Spleen (tissue), 11 donors: ENCODE results near the gene NTNG1. TPM values are rescaled to one million over a fixed set of nuclear protein-coding genes. Genes with fewer than 3 reads are reported as not detected.

Source experiments
- DNase-seq: peaks from one replicate; pipeline ENCODE4 v3.0.0-alpha.2; 2020
- H3K27ac ChIP-seq, 8 donors: fragments of 200-600 bp; sonication (generic) in 7 of 8; 1 replicate in 4 of 8; 2 replicates in 4 of 8; pipeline versions ENCODE4 v1.5.0 to v1.8.0; 2016 to 2021; ENCODE audit warnings: inconsistent platforms in 4 of 8, mild to moderate bottlenecking in 4 of 8, moderate library complexity in 1 of 8
- H3K27me3 ChIP-seq, 7 donors: fragments of 200-600 bp; sonication (generic) in 6 of 7; replicated peaks in 1 of 7; 1 replicate in 4 of 7; 2 replicates in 3 of 7; pipeline versions ENCODE4 v1.5.0 to v1.8.0; 2016 to 2021; ENCODE audit warnings: inconsistent platforms in 3 of 7, mild to moderate bottlenecking in 1 of 7
- H3K36me3 ChIP-seq, 6 donors: fragments of 200-600 bp; sonication (generic) in 5 of 6; 1 replicate in 4 of 6; 2 replicates in 2 of 6; pipeline versions ENCODE4 v1.5.0 to v1.8.0; 2016 to 2021; ENCODE audit warnings: inconsistent platforms in 2 of 6
- H3K4me1 ChIP-seq, 6 donors: fragments of 200-600 bp; sonication (generic) in 5 of 6; 1 replicate in 3 of 6; 2 replicates in 3 of 6; pipeline versions ENCODE4 v1.5.0 to v1.8.0; 2016 to 2021; ENCODE audit warnings: inconsistent platforms in 3 of 6
- H3K4me3 ChIP-seq, 8 donors: fragments of 200-600 bp; sonication (generic) in 7 of 8; 1 replicate in 4 of 8; 2 replicates in 4 of 8; pipeline versions ENCODE4 v1.5.0 to v1.8.0; 2016 to 2021; ENCODE audit warnings: inconsistent platforms in 4 of 8, mild to moderate bottlenecking in 4 of 8, moderate library complexity in 2 of 8
- H3K9me3 ChIP-seq, 8 donors: fragments of 200-600 bp; sonication (generic) in 7 of 8; 1 replicate in 4 of 8; 2 replicates in 4 of 8; pipeline versions ENCODE4 v1.5.0 to v1.8.0; 2016 to 2021; ENCODE audit warnings: inconsistent platforms in 4 of 8
- CTCF ChIP-seq, 11 experiments: fragments of 200-600 bp in 7 of 11; fragments of 450-650 bp in 4 of 11; sonication (generic) in 4 of 11; IDR thresholded peaks in 8 of 11; conservative IDR thresholded peaks in 3 of 11; 1 replicate in 7 of 11; 2 replicates in 4 of 11; pipeline versions ENCODE4 v1.4.0 to v1.8.0; 2016 to 2021; ENCODE audit warnings: antibody characterized with exemption in 11 of 11, inconsistent platforms in 4 of 11, mild to moderate bottlenecking in 1 of 11
- POLR2A ChIP-seq, 3 donors: fragments of 450-650 bp; IDR thresholded peaks; one replicate each; pipeline ENCODE4 v1.5.1; 2017; ENCODE audit warnings: antibody characterized with exemption in 3 of 3, mild to moderate bottlenecking in 1 of 3
- POLR2AphosphoS5 ChIP-seq, 3 donors: sonication (generic); formaldehyde crosslinking; IDR thresholded peaks; one replicate each; pipeline ENCODE4 v1.5.1; 2017; ENCODE audit warnings: antibody characterized with exemption in 3 of 3
- WGBS, 5 donors: extraction: QIAGEN DNeasy Blood & Tissue Kit in 3 of 5; methylation state at CpG; one replicate each; pipeline versions ENCODE4 v1.1.5 to v1.1.7; 2013 to 2018; 5-methylcytosine and 5-hydroxymethylcytosine counted together
- intact Hi-C: fragments of 100-400 bp; cut with DNase I; formaldehyde crosslinking; loops from one replicate; pipeline ENCODE4 v1.15.0; 2023; ENCODE audit warnings: low total_unique reads
- polyA plus RNA-seq, 3 donors: library from polyadenylated mRNA; stranded (reverse); fragments of 200-250 nt; gene quantifications; one replicate each; pipeline ENCODE4 v1.2.1, GENCODE V29; 2013
- total RNA-seq, 7 donors: library from RNA; depleted of rRNA in 3 of 7; stranded (reverse); fragments of >200 nt in 3 of 7; fragmentation: NEBNext Ultra II Directional in 4 of 7; extraction: Animal tissue kit (Norgen Biotek cat#: 25700) in 4 of 7; gene quantifications; one replicate each; pipeline versions ENCODE4 v1.1.0 to v1.2.1, GENCODE V29; 2016 to 2021
- donor health status: healthy with polysubstance abuse.
- donor health status: DM: no; HTN: no; CAD: no; lungs with moderate emphysema.
- donor health status: DM: no; HTN: no; CAD: no.
- donor health status: Bipolar disorder and iron deficiency.
- donor health status: healthy.
- donor health status: DM: no; HTN: no; CAD: no.
- donor health status: DM: yes; HTN: yes; CAD: no.

NTNG1 gene
- total and polyA plus RNA-seq, 10 donors: 0.11 to 2.0 (median 1.1) TPM

GRCh38 chr1:107255469-107255868, 114.6 kb downstream of the NTNG1 start:
- 74 to 86% (median 76%) methylated on average over 3 of the region's 3 CpGs for WGBS, 5 donors
- no peak for DNase-seq
- Histone ChIP-seq H3K36me3 (no peaks in the 10 kb centered on the region), H3K4me3 (no peak overlapping the region), H3K9me3 (no peaks in the 10 kb centered on the region), H3K27ac (no peak overlapping the region), H3K4me1 (peaks cover 0 to 12% (median 6%) of the 10 kb centered on the region in 6 donors), H3K27me3 (no peaks in the 10 kb centered on the region)
- intact Hi-C loops: no loop called here
- TF ChIP-seq POLR2A (IDR thresholded peaks at IDR 0.05): no peak
- TF ChIP-seq CTCF (IDR thresholded peaks at IDR 0.05 in 8 of 11, conservative IDR thresholded peaks at IDR 0.05 in 3 of 11): no peak
- no peak for TF ChIP-seq POLR2AphosphoS5 (IDR thresholded peaks at IDR 0.05)

GRCh38 chr1:107262467-107263286, 121.8 kb downstream of the NTNG1 start:
- no peaks in the 10 kb centered on the region for H3K27me3 ChIP-seq
- intact Hi-C loops: no loop called here
- WGBS, 5 donors: 78 to 93% (median 87%) methylated on average over 5 of the region's 5 CpGs
- no peak for DNase-seq
- no peaks in the 10 kb centered on the region for H3K4me1 ChIP-seq
- no peak for TF ChIP-seq CTCF (IDR thresholded peaks at IDR 0.05 in 8 of 11, conservative IDR thresholded peaks at IDR 0.05 in 3 of 11)
- TF ChIP-seq POLR2AphosphoS5 (IDR thresholded peaks at IDR 0.05): no peak
- TF ChIP-seq POLR2A (IDR thresholded peaks at IDR 0.05): no peak
- no peak overlapping the region for H3K27ac ChIP-seq
- no peaks in the 10 kb centered on the region for H3K36me3 ChIP-seq
- H3K4me3 ChIP-seq: no peak overlapping the region
- no peaks in the 10 kb centered on the region for H3K9me3 ChIP-seq

GRCh38 chr1:107263291-107263915, 122.6 kb downstream of the NTNG1 start:
- H3K27ac ChIP-seq: no peak overlapping the region
- H3K9me3 ChIP-seq: no peaks in the 10 kb centered on the region
- no peak for DNase-seq
- no peak for TF ChIP-seq CTCF (IDR thresholded peaks at IDR 0.05 in 8 of 11, conservative IDR thresholded peaks at IDR 0.05 in 3 of 11)
- TF ChIP-seq POLR2A (IDR thresholded peaks at IDR 0.05): no peak
- TF ChIP-seq POLR2AphosphoS5 (IDR thresholded peaks at IDR 0.05): no peak
- H3K36me3 ChIP-seq: no peaks in the 10 kb centered on the region
- WGBS, 5 donors: 85 to 98% (median 94%) methylated on average over 1 of the region's 1 CpG
- no peaks in the 10 kb centered on the region for H3K4me1 ChIP-seq
- H3K4me3 ChIP-seq: no peak overlapping the region
- H3K27me3 ChIP-seq: no peaks in the 10 kb centered on the region
- intact Hi-C loops: no loop called here

- Histone ChIP-seq H3K36me3 (no peaks in the 10 kb centered on the region), H3K9me3 (no peaks in the 10 kb centered on the region), H3K27me3 (no peaks in the 10 kb centered on the region), H3K4me1 (no peaks in the 10 kb centered on the region), H3K27ac (no peak overlapping the region), H3K4me3 (no peak overlapping the region)
- intact Hi-C loops: no loop called here
- DNase-seq: no peak
- TF ChIP-seq POLR2AphosphoS5 (IDR thresholded peaks at IDR 0.05) (no peak), POLR2A (IDR thresholded peaks at IDR 0.05) (no peak), CTCF (IDR thresholded peaks at IDR 0.05 in 8 of 11, conservative IDR thresholded peaks at IDR 0.05 in 3 of 11) (no peak)
- 71 to 85% (median 80%) methylated on average over 4 of the region's 4 CpGs for WGBS, 5 donors
These were observed 123.2 kb downstream of the NTNG1 start for GRCh38 chr1:107264007-107264406.
